Gastrocnemius medialis (tissue), 4 donors: Measurements from ENCODE around the gene ADPRHL1. TPM values are rescaled to one million over a fixed set of nuclear protein-coding genes. Genes with fewer than 3 reads are reported as not detected.

ENCODE experiments used
- ATAC-seq, 2 donors: fragments of 150-250 bp; one replicate each; pipeline ENCODE4 v1.9.1; 2016
- DNase-seq, 2 donors: peaks; one replicate each; pipeline ENCODE4 v3.0.0-alpha.2; 2019
- H3K27ac ChIP-seq, 4 donors: fragments of 200-600 bp; sonication (generic); 1 replicate in 1 of 4; 2 replicates in 3 of 4; pipeline ENCODE4 v1.5.1; 2016 to 2018; ENCODE audit warnings: mild to moderate bottlenecking in 2 of 4, moderate library complexity in 1 of 4
- H3K27me3 ChIP-seq, 3 donors: fragments of 200-600 bp; sonication (generic) in 2 of 3; 1 replicate in 1 of 3; 2 replicates in 2 of 3; pipeline versions ENCODE4 v1.5.1 to v1.6.0; 2016 to 2019; ENCODE audit warnings: mild to moderate bottlenecking in 1 of 3, moderate library complexity in 1 of 3
- H3K36me3 ChIP-seq, 2 donors: fragments of 200-600 bp; sonication (generic) in 1 of 2; one replicate each; pipeline ENCODE4 v1.5.1; 2017 to 2018
- H3K4me1 ChIP-seq, 2 donors: fragments of 200-600 bp; sonication (generic) in 1 of 2; one replicate each; pipeline ENCODE4 v1.5.1; 2016 to 2017; ENCODE audit warnings: mild to moderate bottlenecking in 2 of 2
- H3K4me3 ChIP-seq, 4 donors: fragments of 200-600 bp; sonication (generic) in 3 of 4; 1 replicate in 1 of 4; 2 replicates in 3 of 4; pipeline ENCODE4 v1.5.1; 2016 to 2019; ENCODE audit warnings: mild to moderate bottlenecking in 2 of 4
- H3K9me3 ChIP-seq, 3 donors: fragments of 200-600 bp; sonication (generic) in 2 of 3; 1 replicate in 1 of 3; 2 replicates in 2 of 3; pipeline ENCODE4 v1.5.1; 2016 to 2019
- POLR2A ChIP-seq, 2 donors: fragments of 450-650 bp; IDR thresholded peaks; one replicate each; pipeline ENCODE4 v1.6.1; 2017; ENCODE audit warnings: antibody characterized with exemption in 2 of 2, mild to moderate bottlenecking in 2 of 2, moderate library complexity in 2 of 2
- in situ Hi-C, 4 donors: fragments of 200-750 bp; cut with MboI; loops; one replicate each; pipeline versions ENCODE4 v1.15.0 to v1.8.0; 2017; ENCODE audit warnings: low sequenced_read_pairs in 4 of 4
- intact Hi-C: fragments of 100-400 bp; cut with DNase I; formaldehyde crosslinking; loops from one replicate; pipeline ENCODE4 v1.15.1; 2023; ENCODE audit warnings: low total_unique reads
- total RNA-seq, 4 donors: library from RNA; depleted of rRNA; stranded (reverse); fragments of >200 nt; gene quantifications; one replicate each; pipeline versions ENCODE4 v1.1.0 to v1.2.3, GENCODE V29; 2016
- TF ChIP-seq, protein P1 (sequence below), 5 experiments: fragments of 450-650 bp in 3 of 5; fragments of 200-600 bp in 2 of 5; sonication (generic) in 2 of 5; IDR thresholded peaks in 4 of 5; conservative IDR thresholded peaks in 1 of 5; 1 replicate in 4 of 5; 2 replicates in 1 of 5; pipeline ENCODE4 v1.5.1; 2016 to 2019; ENCODE audit warnings: antibody characterized with exemption in 5 of 5, mild to moderate bottlenecking in 3 of 5, moderate library complexity in 3 of 5

ADPRHL1 gene
- total RNA-seq, 4 donors from 2014 or later: 224 to 354 (median 295) TPM

DNA sequence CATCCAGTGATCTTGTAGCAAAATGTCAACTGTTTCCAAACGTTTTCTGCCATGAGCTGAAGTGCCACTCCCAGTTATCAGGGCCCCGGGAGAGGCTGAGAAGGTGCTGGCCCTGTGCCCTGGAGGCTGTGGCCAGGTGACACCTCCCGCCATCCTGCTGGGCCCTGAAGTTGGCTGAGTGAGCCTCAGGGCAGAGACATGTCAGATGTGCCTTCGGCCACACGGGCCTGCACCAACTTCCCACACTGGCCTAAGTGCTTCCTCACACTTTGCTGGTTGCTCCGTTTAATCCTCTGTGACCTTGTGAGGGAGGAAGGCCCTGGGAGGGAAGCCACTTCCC is 4.8 kb downstream of the ADPRHL1 start:
- ATAC-seq (no peak), DNase-seq (peak; percentile 41 to 76)
- Histone ChIP-seq H3K27ac (peak overlapping the region; percentile 92 to 97 (median 94)), H3K4me1 (peaks cover 24 to 29% of the 10 kb centered on the region in 2 donors), H3K4me3 (peak overlapping the region; percentile 30 to 52 (median 44)), H3K9me3 (no peaks in the 10 kb centered on the region), H3K36me3 (peaks cover 0 to 1% of the 10 kb centered on the region in 2 donors), H3K27me3 (no peaks in the 10 kb centered on the region)
- intact Hi-C loops (no loop called here), in situ Hi-C loops (no loop called here)
- TF ChIP-seq POLR2A (IDR thresholded peaks at IDR 0.05): no peak
- TF ChIP-seq, protein P1, sequence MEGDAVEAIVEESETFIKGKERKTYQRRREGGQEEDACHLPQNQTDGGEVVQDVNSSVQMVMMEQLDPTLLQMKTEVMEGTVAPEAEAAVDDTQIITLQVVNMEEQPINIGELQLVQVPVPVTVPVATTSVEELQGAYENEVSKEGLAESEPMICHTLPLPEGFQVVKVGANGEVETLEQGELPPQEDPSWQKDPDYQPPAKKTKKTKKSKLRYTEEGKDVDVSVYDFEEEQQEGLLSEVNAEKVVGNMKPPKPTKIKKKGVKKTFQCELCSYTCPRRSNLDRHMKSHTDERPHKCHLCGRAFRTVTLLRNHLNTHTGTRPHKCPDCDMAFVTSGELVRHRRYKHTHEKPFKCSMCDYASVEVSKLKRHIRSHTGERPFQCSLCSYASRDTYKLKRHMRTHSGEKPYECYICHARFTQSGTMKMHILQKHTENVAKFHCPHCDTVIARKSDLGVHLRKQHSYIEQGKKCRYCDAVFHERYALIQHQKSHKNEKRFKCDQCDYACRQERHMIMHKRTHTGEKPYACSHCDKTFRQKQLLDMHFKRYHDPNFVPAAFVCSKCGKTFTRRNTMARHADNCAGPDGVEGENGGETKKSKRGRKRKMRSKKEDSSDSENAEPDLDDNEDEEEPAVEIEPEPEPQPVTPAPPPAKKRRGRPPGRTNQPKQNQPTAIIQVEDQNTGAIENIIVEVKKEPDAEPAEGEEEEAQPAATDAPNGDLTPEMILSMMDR (IDR thresholded peaks at IDR 0.05 in 4 of 5, conservative IDR thresholded peaks at IDR 0.05 in 1 of 5): no peak

DNA sequence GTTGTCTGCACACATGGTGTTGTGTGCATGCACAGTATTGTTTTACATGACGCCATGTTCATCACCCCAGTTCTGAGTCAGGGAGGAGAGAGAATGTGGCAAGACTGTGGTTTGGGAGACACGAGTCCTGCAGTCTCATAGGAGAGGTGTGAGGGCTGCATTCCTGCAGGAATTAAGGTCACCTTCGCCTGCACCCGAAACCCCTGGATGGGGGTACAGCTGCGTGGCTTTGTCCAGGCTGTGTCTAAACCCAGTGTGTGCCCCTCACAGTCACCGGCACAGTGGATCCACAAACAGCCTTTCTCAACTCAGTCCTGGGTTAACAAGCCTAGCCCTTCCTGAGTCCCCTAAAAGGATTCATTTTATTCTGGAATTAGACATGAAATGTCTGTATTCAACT is 5.7 kb downstream of the ADPRHL1 start:
- no peak for ATAC-seq
- in situ Hi-C loops (no loop called here), intact Hi-C loops (no loop called here)
- Histone ChIP-seq H3K27me3 (no peaks in the 10 kb centered on the region), H3K27ac (peak overlapping the region in 3 of 4 donors; percentile 92 to 97 (median 96)), H3K9me3 (no peaks in the 10 kb centered on the region), H3K36me3 (peaks cover 0 to 11% of the 10 kb centered on the region in 2 donors), H3K4me3 (no peak overlapping the region), H3K4me1 (peaks cover 24% of the 10 kb centered on the region in 2 donors)
- no peak for TF ChIP-seq POLR2A (IDR thresholded peaks at IDR 0.05)
- TF ChIP-seq, protein P1 (IDR thresholded peaks at IDR 0.05 in 4 of 5, conservative IDR thresholded peaks at IDR 0.05 in 1 of 5): no peak
- DNase-seq: no peak

DNA sequence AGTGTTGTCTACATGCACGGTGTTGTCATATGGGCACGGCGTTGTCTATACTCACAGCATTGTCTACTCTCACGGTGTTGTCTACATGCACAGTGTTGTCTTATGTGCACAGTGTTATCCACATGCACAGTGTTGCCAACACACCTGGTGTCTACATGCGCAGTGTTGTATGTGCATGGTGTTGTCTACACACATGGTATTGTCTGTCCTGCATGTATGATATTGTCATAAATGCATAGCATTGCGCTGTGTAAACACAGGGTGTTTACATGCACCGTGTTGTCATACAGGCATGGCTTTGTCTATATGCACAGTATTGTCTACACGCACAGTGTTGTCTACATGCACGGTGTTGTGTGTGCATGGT is 6.8 kb downstream of the ADPRHL1 start:
- no peak overlapping the region for H3K4me3 ChIP-seq
- H3K4me1 ChIP-seq: peaks cover 22 to 24% of the 10 kb centered on the region in 2 donors
- no peak for TF ChIP-seq POLR2A (IDR thresholded peaks at IDR 0.05)
- TF ChIP-seq, protein P1 (IDR thresholded peaks at IDR 0.05 in 4 of 5, conservative IDR thresholded peaks at IDR 0.05 in 1 of 5): no peak
- ATAC-seq: no peak
- no peaks in the 10 kb centered on the region for H3K9me3 ChIP-seq
- no peak for DNase-seq
- in situ Hi-C loops: no loop called here
- no peak overlapping the region for H3K27ac ChIP-seq
- peaks cover 0 to 22% of the 10 kb centered on the region in 2 donors for H3K36me3 ChIP-seq
- H3K27me3 ChIP-seq: no peaks in the 10 kb centered on the region
- intact Hi-C loops: no loop called here

DNA sequence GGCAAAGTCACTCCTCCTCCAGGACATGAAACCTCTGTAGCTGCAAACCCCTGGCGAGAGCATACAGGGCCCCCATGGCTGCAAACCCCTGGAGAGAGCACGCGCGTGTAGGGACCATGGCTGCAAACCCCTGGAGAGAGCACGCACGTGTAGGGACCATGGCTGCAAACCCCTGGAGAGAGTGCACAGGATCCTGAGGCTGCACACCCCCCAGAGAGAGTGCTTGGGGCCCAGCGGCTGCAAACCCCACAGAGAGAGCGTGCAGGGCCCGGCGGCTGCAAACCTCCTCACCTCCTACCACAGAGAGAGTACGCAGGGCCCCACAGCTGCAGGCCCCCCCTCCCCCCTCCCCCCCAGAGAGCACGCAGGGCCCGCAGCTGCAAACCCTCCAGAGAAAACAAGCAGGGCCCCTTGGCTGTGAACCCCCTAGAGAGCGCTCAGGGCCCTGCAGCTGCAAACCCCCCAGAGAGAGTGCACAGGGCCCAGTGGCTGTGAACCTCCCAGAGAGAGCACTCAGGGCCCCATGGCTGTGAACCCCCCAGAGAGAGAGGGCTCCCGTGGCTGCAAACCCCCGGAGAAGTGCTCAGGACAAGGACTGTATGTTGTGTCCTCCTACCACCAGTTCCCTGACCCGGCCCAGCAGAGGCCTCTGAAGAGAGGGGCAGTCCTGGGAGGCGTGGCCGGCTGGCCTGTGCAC is 7.3 kb downstream of the ADPRHL1 start:
- H3K9me3 ChIP-seq: no peaks in the 10 kb centered on the region
- H3K27ac ChIP-seq: peak overlapping the region in 1 of 4 donors; percentile 29
- peaks cover 22 to 24% of the 10 kb centered on the region in 2 donors for H3K4me1 ChIP-seq
- DNase-seq (no peak), ATAC-seq (no peak)
- no peaks in the 10 kb centered on the region for H3K27me3 ChIP-seq
- no peak for TF ChIP-seq POLR2A (IDR thresholded peaks at IDR 0.05)
- TF ChIP-seq, protein P1 (IDR thresholded peaks at IDR 0.05 in 4 of 5, conservative IDR thresholded peaks at IDR 0.05 in 1 of 5): no peak
- no peak overlapping the region for H3K4me3 ChIP-seq
- intact Hi-C loops (no loop called here), in situ Hi-C loops (no loop called here)
- H3K36me3 ChIP-seq: peaks cover 0 to 27% of the 10 kb centered on the region in 2 donors
